Hypothalamus (tissue), 51 donors: ENCODE data around the gene OTOS.

Experiments used
- DNase-seq, 51 donors: peaks; one replicate each; lab custom pipeline; 2025; lab: John Stamatoyannopoulos, UW

OTOS gene

DNA sequence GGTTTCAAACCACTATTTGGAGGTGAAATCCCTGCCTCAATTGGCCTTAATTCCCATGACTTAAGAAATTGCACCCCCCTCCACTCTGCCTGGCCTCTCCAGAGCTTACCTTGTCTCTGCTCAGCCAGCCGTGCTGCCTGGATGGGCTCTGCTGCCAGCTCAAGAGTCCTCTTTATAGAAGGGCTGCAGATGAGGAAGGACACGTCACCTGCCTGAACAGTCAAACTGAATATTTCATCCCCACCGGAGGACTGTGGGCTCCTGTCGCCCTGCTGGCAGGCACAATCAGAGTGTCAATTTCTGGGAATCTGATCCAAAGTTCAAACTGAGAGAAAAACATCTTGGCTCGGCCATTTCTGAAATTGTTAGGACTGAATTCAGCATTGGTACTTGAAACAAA lies at the start of gene OTOS:
Gene OTOS, minus strand, starts transcription at position 148 of the 400 bp plus-strand sequence. CDS start 332 bp downstream, outside the sequence.
- DNase-seq: peak in 4 of 51 donors; percentile 11 to 30 (median 12)

DNA sequence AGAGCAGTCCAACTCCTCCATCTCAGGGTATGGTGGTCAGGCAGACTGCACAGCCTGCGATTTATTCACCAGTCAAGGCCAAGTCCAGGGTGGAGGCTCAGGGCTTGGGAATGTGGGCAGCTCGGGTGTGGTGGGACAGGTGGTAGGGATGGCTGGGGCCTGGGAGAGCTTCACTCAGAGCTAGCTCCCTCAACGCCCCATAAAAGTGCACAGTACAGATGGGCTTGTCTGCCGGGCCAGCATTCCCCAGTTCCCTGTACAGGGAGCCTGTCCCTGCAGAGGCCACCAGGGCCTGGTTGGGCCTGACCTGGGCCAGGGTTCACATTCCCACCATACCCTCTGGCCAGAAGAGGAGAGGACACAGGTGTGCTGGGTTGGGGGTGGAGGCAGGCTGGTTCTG lies 49.2 kb upstream of the OTOS start:
- DNase-seq: no peak

GRCh38 chr2:240187989-240188590 lies 47.6 kb upstream of the OTOS start:
- no peak for DNase-seq

GRCh38 chr2:240186191-240186725 lies 45.8 kb upstream of the OTOS start:
- DNase-seq: no peak

DNA sequence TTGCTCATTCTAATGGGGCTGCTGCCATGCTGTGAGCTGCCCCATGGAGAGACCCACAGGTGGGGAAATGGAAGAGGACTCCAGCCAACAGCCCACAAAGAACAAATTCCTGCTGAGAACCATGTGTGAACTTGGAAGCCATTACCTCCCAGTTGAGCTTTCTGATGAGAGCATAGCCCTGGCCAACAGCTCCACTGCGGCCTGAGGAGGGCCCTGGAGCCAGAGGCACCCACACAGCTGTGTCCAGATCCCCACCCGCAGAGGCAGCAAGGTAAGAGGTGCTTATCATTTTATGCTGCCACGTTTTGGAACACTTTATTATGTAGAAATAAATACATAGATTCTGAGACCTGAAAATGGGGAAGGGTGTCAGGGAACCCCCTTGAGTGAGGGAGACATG lies 44.2 kb upstream of the OTOS start:
- no peak for DNase-seq

DNA sequence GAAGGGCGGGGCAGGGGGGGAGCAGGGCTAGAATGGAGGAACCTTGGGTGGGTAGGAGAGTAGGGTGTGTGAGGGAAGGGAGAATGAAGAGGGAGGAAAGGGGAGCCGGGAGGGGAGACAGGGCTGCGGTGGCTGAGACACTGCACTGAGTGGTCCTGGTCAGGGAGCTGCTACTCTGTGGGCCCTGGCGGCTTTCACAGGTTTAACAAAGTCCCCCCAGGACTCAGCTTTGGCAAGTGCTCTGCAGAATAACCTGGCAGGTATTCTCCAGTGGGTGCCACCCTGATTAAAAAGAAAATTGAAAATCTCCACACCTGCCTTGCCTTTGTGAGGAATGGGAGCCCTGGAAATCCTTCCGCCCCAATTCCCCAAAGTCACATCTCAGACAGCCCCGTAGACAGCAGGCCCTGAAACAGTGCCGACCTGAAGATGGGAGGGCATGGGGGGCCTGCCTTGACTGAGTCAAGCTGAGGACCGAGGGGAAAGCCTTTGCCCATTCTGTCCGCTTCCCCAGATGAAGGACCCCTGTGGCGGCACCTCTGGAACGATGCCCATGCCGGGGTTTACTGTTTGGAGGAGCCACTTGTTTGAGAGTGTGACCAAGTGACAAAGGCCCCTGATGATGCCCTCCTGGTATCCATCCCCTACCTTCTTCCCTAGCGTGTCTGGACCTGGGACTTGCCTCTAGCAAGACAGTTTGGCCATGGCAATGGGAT lies 43.6 kb upstream of the OTOS start:
- no peak for DNase-seq

- DNase-seq: no peak
These were observed 42.8 kb upstream of the OTOS start for GRCh38 chr2:240183006-240183874.

GRCh38 chr2:240182476-240182875 lies 42.0 kb upstream of the OTOS start:
- no peak for DNase-seq

GRCh38 chr2:240182001-240182400 lies 41.5 kb upstream of the OTOS start:
- DNase-seq: no peak

DNA sequence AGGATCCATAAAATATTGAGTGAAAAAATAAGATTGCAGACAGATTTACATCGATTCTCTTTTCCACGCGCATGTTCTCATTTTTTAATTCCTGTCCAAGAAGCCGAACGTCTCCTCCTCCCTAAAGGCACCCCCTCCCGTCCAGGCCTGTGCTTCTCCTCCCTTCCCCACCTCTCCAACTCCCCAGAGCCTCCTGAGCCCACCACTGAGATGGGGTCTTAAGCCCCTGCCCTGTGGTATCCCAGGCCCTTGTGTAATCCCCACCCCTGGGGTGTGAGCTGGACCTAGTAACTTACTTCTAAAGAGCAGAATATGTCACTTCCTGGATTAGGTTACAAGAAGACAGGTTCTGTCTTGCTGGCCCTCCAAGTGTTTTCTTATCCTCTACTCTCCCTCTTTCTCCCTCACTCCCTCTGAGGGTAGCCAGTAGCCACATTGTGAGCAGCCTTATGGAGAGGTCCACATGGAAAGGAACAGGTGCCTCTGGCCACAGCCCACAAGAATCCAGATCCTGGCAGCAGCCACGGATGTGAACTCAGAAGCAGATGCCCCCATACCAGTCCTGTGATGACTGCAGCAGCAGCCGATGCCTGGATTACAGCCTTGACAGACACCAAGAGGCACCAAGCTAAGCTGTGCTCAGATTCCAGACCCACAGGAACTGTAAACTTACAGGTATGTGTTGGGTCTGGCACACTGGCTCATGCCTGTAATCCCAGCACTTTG lies 39.6 kb upstream of the OTOS start:
- no peak for DNase-seq

- DNase-seq: no peak
These were observed 38.8 kb upstream of the OTOS start for GRCh38 chr2:240179186-240179815.

GRCh38 chr2:240178564-240178963 lies 38.1 kb upstream of the OTOS start:
- no peak for DNase-seq

DNA sequence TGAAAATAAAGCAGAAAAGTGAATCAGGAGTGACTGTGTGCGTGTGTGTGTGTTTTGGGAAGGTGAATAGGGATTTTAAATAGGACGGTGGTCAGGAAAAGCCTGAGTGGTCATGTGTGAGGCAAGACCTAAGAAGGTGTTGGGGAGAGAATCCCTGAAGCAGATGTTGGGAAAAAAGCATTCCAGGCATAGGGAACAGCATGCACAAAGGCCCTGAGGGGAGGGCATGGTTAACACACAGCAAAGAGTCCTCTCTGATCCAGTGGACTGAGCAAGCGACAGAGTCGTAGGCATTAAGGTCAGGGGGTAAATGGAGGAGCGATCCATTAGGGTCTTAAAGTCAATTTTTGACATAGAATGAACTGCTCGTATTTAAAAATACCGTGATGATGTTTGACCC lies 34.0 kb upstream of the OTOS start:
- no peak for DNase-seq

GRCh38 chr2:240172071-240172895 lies 31.8 kb upstream of the OTOS start:
- DNase-seq: no peak

DNA sequence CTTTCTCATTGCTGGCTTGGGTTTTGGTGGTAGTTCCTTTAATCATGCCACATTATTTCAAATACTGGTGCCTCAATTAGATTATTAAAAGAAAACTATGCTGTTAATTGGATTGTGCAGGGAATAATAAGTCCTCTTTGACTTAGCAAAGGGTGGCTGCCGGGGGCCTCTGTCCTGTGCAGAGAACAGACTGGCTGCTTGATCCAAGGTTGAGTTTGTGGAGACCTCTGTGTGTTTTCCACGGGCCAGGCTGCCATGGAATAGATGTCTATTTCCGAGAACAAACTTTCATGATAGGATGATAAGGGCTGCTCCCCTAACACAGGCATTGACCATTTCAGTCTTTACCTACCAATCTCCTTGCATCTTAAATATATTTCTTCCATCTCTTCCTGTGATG lies 30.4 kb upstream of the OTOS start:
- no peak for DNase-seq

DNA sequence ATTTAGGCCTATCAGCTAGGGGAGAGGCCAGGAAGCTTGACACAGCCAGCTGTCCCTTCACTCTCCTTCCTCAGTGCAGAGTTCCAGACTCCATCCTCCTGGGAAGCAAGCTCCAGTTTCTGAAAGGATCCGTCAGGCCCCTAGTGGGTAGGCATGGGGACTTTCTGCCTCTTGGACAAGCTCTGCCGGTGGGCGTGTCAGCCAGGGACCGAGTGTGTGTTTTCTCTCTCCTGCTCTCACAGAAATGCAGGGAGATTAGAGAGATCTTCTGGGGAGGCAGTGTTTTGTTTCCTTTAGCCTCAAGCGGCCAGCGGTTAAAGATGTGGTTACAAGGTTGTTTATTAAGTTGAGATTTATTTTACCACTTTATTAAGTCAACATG lies 29.9 kb upstream of the OTOS start:
- no peak for DNase-seq

- DNase-seq: no peak
These were observed 29.3 kb upstream of the OTOS start for GRCh38 chr2:240169486-240170353.
